ENCODE data around the gene MOB1A. TPM values are rescaled to one million over a fixed set of nuclear protein-coding genes. Genes with fewer than 3 reads are reported as not detected.

Gene MOB1A
- total RNA-seq, 1 donor from 2014 or later, result 60.5 TPM

DNA sequence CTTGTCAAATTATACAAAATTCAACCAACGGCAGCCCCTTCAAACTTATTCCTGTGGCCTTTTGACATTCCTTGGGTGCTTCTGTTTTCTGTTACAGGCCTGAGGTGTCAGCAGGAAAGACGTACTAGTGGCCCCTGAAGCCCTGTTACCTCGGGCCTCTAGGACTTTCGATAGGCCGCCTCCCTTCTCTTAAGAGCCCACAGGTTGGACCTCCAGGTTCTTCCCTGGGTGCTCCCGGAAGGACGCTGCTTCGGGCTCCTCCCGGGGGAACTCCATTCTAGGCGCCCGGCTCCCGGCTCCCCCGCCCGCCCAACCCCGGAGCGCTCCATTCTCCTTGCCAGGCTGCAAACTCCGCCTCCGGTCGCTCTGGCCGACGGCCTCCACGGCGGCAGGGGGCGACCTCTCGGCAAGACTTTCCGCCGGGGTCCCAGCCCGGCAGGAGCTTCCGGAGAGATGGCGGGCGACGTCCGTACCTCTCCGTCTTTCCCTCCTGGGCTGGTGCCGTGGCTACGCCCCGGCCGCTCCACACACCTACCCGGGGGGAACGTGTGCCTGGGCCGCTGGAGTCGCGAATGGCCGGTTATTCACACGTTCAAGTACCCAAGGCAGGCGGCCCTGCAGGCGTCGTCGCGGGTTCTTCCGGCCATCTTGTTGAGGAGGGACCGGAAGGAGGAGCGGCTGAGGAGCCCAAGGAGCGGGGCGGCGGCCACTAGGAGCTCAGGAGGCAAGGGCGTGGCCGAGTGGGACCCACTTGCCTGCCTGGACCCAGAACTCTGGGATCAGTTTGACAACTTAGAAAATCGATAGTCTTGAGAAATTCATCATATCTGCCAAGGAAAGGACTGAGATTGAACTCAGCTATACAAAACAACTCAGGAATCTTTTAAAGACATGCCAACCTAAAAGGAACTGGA is 58.5 kb downstream of the MOB1A start:
- peaks cover 22% of the 10 kb centered on the region for H3K36me3 Mint-ChIP-seq (ENCODE audit: unreplicated experiment)
- H3K4me3 Mint-ChIP-seq (ENCODE audit: unreplicated experiment), result peak overlapping the region; percentile 90
- DNase-seq, result peak; percentile 91
- H3K27ac Mint-ChIP-seq (ENCODE audit: unreplicated experiment), result peak overlapping the region; percentile 93
- peaks cover 5% of the 10 kb centered on the region for H3K27me3 Mint-ChIP-seq (ENCODE audit: unreplicated experiment)
- peaks cover 3% of the 10 kb centered on the region for H3K9me3 Mint-ChIP-seq (ENCODE audit: unreplicated experiment)
- TF ChIP-seq, protein P1, sequence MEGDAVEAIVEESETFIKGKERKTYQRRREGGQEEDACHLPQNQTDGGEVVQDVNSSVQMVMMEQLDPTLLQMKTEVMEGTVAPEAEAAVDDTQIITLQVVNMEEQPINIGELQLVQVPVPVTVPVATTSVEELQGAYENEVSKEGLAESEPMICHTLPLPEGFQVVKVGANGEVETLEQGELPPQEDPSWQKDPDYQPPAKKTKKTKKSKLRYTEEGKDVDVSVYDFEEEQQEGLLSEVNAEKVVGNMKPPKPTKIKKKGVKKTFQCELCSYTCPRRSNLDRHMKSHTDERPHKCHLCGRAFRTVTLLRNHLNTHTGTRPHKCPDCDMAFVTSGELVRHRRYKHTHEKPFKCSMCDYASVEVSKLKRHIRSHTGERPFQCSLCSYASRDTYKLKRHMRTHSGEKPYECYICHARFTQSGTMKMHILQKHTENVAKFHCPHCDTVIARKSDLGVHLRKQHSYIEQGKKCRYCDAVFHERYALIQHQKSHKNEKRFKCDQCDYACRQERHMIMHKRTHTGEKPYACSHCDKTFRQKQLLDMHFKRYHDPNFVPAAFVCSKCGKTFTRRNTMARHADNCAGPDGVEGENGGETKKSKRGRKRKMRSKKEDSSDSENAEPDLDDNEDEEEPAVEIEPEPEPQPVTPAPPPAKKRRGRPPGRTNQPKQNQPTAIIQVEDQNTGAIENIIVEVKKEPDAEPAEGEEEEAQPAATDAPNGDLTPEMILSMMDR (IDR thresholded peaks at IDR 0.05; ENCODE audit: partially characterized antibody, unreplicated experiment), result peak; percentile 21
- peaks cover 4% of the 10 kb centered on the region for H3K4me1 Mint-ChIP-seq (ENCODE audit: low read depth, unreplicated experiment)

DNA sequence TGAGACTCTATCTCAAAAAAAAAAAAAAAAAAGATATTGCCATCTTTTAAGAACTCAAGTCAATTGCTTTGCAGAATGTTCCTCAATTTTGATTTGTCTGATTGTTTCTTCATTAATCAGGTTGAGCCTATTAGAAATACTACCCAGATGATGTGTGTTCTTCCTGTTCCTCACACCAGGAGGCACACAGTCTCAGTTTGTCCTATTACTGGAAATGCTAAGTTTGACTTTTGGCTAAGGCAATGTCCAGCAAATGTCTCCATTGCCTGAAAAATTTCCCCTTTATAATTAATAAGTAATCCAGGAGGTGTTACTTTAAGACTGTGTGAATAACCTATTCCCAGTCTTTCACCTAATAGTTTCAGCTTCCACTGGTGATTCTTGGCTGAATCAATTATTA is 59.3 kb downstream of the MOB1A start:
- Mint-ChIP-seq H3K4me3 (ENCODE audit: unreplicated experiment) (no peak overlapping the region), H3K27ac (ENCODE audit: unreplicated experiment) (no peak overlapping the region), H3K4me1 (ENCODE audit: low read depth, unreplicated experiment) (peaks cover 4% of the 10 kb centered on the region), H3K9me3 (ENCODE audit: unreplicated experiment) (peaks cover 3% of the 10 kb centered on the region), H3K36me3 (ENCODE audit: unreplicated experiment) (peaks cover 22% of the 10 kb centered on the region), H3K27me3 (ENCODE audit: unreplicated experiment) (peaks cover 5% of the 10 kb centered on the region)
- TF ChIP-seq, protein P1 (IDR thresholded peaks at IDR 0.05; ENCODE audit: partially characterized antibody, unreplicated experiment), result no peak
- DNase-seq, result no peak

- H3K9me3 Mint-ChIP-seq (ENCODE audit: unreplicated experiment), result peaks cover 6% of the 10 kb centered on the region
- peaks cover 9% of the 10 kb centered on the region for H3K4me1 Mint-ChIP-seq (ENCODE audit: low read depth, unreplicated experiment)
- H3K27ac Mint-ChIP-seq (ENCODE audit: unreplicated experiment), result no peak overlapping the region
- no peaks in the 10 kb centered on the region for H3K36me3 Mint-ChIP-seq (ENCODE audit: unreplicated experiment)
- TF ChIP-seq, protein P1 (IDR thresholded peaks at IDR 0.05; ENCODE audit: partially characterized antibody, unreplicated experiment), result no peak
- H3K4me3 Mint-ChIP-seq (ENCODE audit: unreplicated experiment), result no peak overlapping the region
- peaks cover 9% of the 10 kb centered on the region for H3K27me3 Mint-ChIP-seq (ENCODE audit: unreplicated experiment)
- no peak for DNase-seq
These were observed 67.3 kb downstream of the MOB1A start for GRCh38 chr2:74111380-74111779.

GRCh38 chr2:74110537-74110936 is 68.1 kb downstream of the MOB1A start:
- Mint-ChIP-seq H3K27me3 (ENCODE audit: unreplicated experiment) (peaks cover 9% of the 10 kb centered on the region), H3K9me3 (ENCODE audit: unreplicated experiment) (peaks cover 10% of the 10 kb centered on the region), H3K4me3 (ENCODE audit: unreplicated experiment) (no peak overlapping the region), H3K4me1 (ENCODE audit: low read depth, unreplicated experiment) (peaks cover 14% of the 10 kb centered on the region), H3K36me3 (ENCODE audit: unreplicated experiment) (no peaks in the 10 kb centered on the region), H3K27ac (ENCODE audit: unreplicated experiment) (no peak overlapping the region)
- TF ChIP-seq, protein P1 (IDR thresholded peaks at IDR 0.05; ENCODE audit: partially characterized antibody, unreplicated experiment), result no peak
- DNase-seq, result no peak

GRCh38 chr2:74109551-74109950 is 69.1 kb downstream of the MOB1A start:
- Mint-ChIP-seq H3K4me1 (ENCODE audit: low read depth, unreplicated experiment) (peaks cover 14% of the 10 kb centered on the region), H3K4me3 (ENCODE audit: unreplicated experiment) (no peak overlapping the region), H3K9me3 (ENCODE audit: unreplicated experiment) (peaks cover 12% of the 10 kb centered on the region), H3K27ac (ENCODE audit: unreplicated experiment) (no peak overlapping the region), H3K36me3 (ENCODE audit: unreplicated experiment) (no peaks in the 10 kb centered on the region), H3K27me3 (ENCODE audit: unreplicated experiment) (peaks cover 11% of the 10 kb centered on the region)
- TF ChIP-seq, protein P1 (IDR thresholded peaks at IDR 0.05; ENCODE audit: partially characterized antibody, unreplicated experiment), result no peak
- DNase-seq, result no peak
